ENCODE measurements around the gene TTYH2.

Gene TTYH2

GRCh38 chr17:74217037-74217730 lies 3.8 kb downstream of the TTYH2 start:
- DNase-seq: no peak

- no peak for DNase-seq
Measured at GRCh38 chr17:74217888-74218287, 4.5 kb downstream of the TTYH2 start.

GRCh38 chr17:74218436-74218835 lies 5.1 kb downstream of the TTYH2 start:
- DNase-seq: no peak

- DNase-seq: no peak
Measured at GRCh38 chr17:74219576-74220133, 6.3 kb downstream of the TTYH2 start.

GRCh38 chr17:74220219-74220618 lies 6.8 kb downstream of the TTYH2 start:
- no peak for DNase-seq

GRCh38 chr17:74220946-74221818 lies 7.8 kb downstream of the TTYH2 start:
- no peak for DNase-seq

- no peak for DNase-seq
Measured at GRCh38 chr17:74222399-74222798, 9.0 kb downstream of the TTYH2 start.

- no peak for DNase-seq
Measured at GRCh38 chr17:74223901-74224300, 10.5 kb downstream of the TTYH2 start.

- no peak for DNase-seq
Measured at GRCh38 chr17:74224959-74225725, 11.8 kb downstream of the TTYH2 start.

GRCh38 chr17:74226252-74226651 lies 12.9 kb downstream of the TTYH2 start:
- DNase-seq: no peak

- no peak for DNase-seq
Measured at GRCh38 chr17:74227271-74228080, 14.1 kb downstream of the TTYH2 start.

- no peak for DNase-seq
Measured at GRCh38 chr17:74228306-74228978, 15.1 kb downstream of the TTYH2 start.

- DNase-seq: no peak
Measured at GRCh38 chr17:74230896-74231295, 17.5 kb downstream of the TTYH2 start.

GRCh38 chr17:74231928-74232907 lies 18.8 kb downstream of the TTYH2 start:
- no peak for DNase-seq

GRCh38 chr17:74233937-74234336 lies 20.6 kb downstream of the TTYH2 start:
- DNase-seq: no peak

- no peak for DNase-seq
Measured at GRCh38 chr17:74234486-74234885, 21.1 kb downstream of the TTYH2 start.

GRCh38 chr17:74235040-74235581 lies 21.7 kb downstream of the TTYH2 start:
- DNase-seq: no peak

- no peak for DNase-seq
Measured at GRCh38 chr17:74235911-74236371, 22.6 kb downstream of the TTYH2 start.

- DNase-seq: no peak
Measured at GRCh38 chr17:74237321-74237720, 23.9 kb downstream of the TTYH2 start.

GRCh38 chr17:74239172-74239571 lies 25.8 kb downstream of the TTYH2 start:
- no peak for DNase-seq
